H1 (cell line): ENCODE measurements around the gene PPP3CB. TPM values are rescaled to one million over a fixed set of nuclear protein-coding genes. Genes with fewer than 3 reads are reported as not detected.

ENCODE experiments used
- CTCF ChIA-PET: fragments of 300-600 bp; sonication (Branson Sonifier 250); formaldehyde crosslinking; loops from one replicate; lab custom pipeline; 2021; ENCODE audit not compliant: partially characterized antibody; lab: Charles Lee
- POLR2A ChIA-PET: fragments of 300-600 bp; sonication (Branson Sonifier 250); formaldehyde crosslinking; loops from one replicate; lab custom pipeline; 2021; ENCODE audit warnings: inconsistent platforms; ENCODE audit not compliant: partially characterized antibody; lab: Charles Lee
- DNase-seq, 2 experiments: peaks; one replicate each; pipeline versions ENCODE4 v3.0.0 to v3.0.0-alpha.2; 2010 to 2022; ENCODE audit warnings: low spot score in 2 of 2, low read depth in 1 of 2, mixed read lengths in 1 of 2
- FAIRE-seq: peaks from 2 replicates; lab custom pipeline; 2011; peaks lifted over from hg19 to GRCh38; lab: Jason Lieb, UNC
- H2AFZ ChIP-seq: 2 replicates; pipeline ENCODE4 v1.8.1; 2012; ENCODE audit warnings: low read length, inconsistent platforms
- H2AK5ac ChIP-seq: 2 replicates; pipeline ENCODE4 v1.6.1; 2013; ENCODE audit warnings: low read depth, low read length
- H2BK120ac ChIP-seq: replicated peaks from 2 replicates; pipeline ENCODE3; 2013; ENCODE audit warnings: low read depth, low read length, inconsistent platforms
- H2BK12ac ChIP-seq: 2 replicates; pipeline ENCODE4 v1.6.1; 2013; ENCODE audit warnings: low read depth, low read length
- H2BK15ac ChIP-seq: 2 replicates; pipeline ENCODE4 v1.6.1; 2013; ENCODE audit warnings: low read length
- H2BK20ac ChIP-seq: 2 replicates; pipeline ENCODE4 v1.6.1; 2013; ENCODE audit warnings: low read length
- H2BK5ac ChIP-seq: 2 replicates; pipeline ENCODE4 v1.6.1; 2013; ENCODE audit warnings: low read depth, low read length
- H3K14ac ChIP-seq: 2 replicates; pipeline ENCODE4 v1.6.1; 2013; ENCODE audit warnings: inconsistent platforms; ENCODE audit not compliant: insufficient read length
- H3K18ac ChIP-seq: 2 replicates; pipeline ENCODE4 v1.6.1; 2013; ENCODE audit warnings: low read length; ENCODE audit errors: extremely low read depth
- H3K23ac ChIP-seq: 2 replicates; pipeline ENCODE4 v1.6.1; 2013; ENCODE audit warnings: inconsistent platforms; ENCODE audit not compliant: insufficient read length
- H3K23me2 ChIP-seq: 2 replicates; pipeline ENCODE4 v1.6.1; 2013; ENCODE audit warnings: low read depth, low read length
- H3K27ac ChIP-seq: 2 replicates; pipeline ENCODE4 v1.6.1; 2011; ENCODE audit warnings: low read depth, low read length, inconsistent platforms
- H3K27me3 ChIP-seq, 4 experiments: replicated peaks in 1 of 4; 1 replicate in 1 of 4; 2 replicates in 3 of 4; pipeline versions ENCODE4 v1.6.1 to v1.8.1; 2011 to 2013; ENCODE audit warnings: low read length in 3 of 4, mild to moderate bottlenecking in 3 of 4, inconsistent platforms in 2 of 4, mixed read lengths in 2 of 4, moderate library complexity in 1 of 4; ENCODE audit not compliant: control insufficient read depth in 3 of 4, insufficient read depth in 3 of 4; ENCODE audit errors: extremely low read depth in 1 of 4
- H3K36me3 ChIP-seq, 4 experiments: 2 replicates each; pipeline versions ENCODE4 v1.6.1 to v1.8.1; 2011 to 2013; ENCODE audit warnings: mild to moderate bottlenecking in 4 of 4, low read length in 3 of 4, moderate library complexity in 2 of 4, control low read depth in 1 of 4, inconsistent platforms in 1 of 4; ENCODE audit not compliant: insufficient read depth in 4 of 4, control insufficient read depth in 2 of 4
- H3K4ac ChIP-seq: replicated peaks from 2 replicates; pipeline ENCODE3; 2013; ENCODE audit warnings: low read length, low read depth, mixed read lengths, inconsistent platforms; ENCODE audit not compliant: insufficient read length
- H3K4me1 ChIP-seq, 4 experiments: replicated peaks in 1 of 4; 1 replicate in 1 of 4; 2 replicates in 3 of 4; pipeline versions ENCODE4 v1.6.1 to v1.8.1; 2011 to 2013; ENCODE audit warnings: low read length in 3 of 4, inconsistent platforms in 2 of 4, mixed read lengths in 1 of 4; ENCODE audit not compliant: insufficient read depth in 4 of 4, control insufficient read depth in 3 of 4
- H3K4me2 ChIP-seq, 2 experiments: 2 replicates each; pipeline versions ENCODE4 v1.6.1 to v1.8.1; 2011 to 2013; ENCODE audit warnings: low read depth in 2 of 2, low read length in 2 of 2, control low read depth in 1 of 2, inconsistent platforms in 1 of 2, mild to moderate bottlenecking in 1 of 2; ENCODE audit not compliant: insufficient read depth in 1 of 2
- H3K4me3 ChIP-seq, 4 experiments: fragments of 200-600, 300-600 bp in 1 of 4; sonication (generic), shearing (Covaris generic), sonication (Bioruptor Twin) in 1 of 4; 2 replicates each; pipeline versions ENCODE4 v1.5.1 to v1.8.1; 2011 to 2016; ENCODE audit warnings: low read length in 4 of 4, low read depth in 3 of 4, control low read depth in 2 of 4, inconsistent platforms in 2 of 4, mild to moderate bottlenecking in 2 of 4, mixed read lengths in 1 of 4, moderate library complexity in 1 of 4; ENCODE audit not compliant: insufficient read depth in 2 of 4; ENCODE audit errors: extremely low read depth in 1 of 4
- H3K56ac ChIP-seq: replicated peaks from 2 replicates; pipeline ENCODE3; 2013; ENCODE audit warnings: low read depth, mild to moderate bottlenecking, mixed read lengths, low read length, inconsistent platforms; ENCODE audit not compliant: insufficient read length
- H3K79me1 ChIP-seq: 2 replicates; pipeline ENCODE4 v1.6.1; 2013; ENCODE audit warnings: low read depth, low read length, control low read depth
- H3K79me2 ChIP-seq, 2 experiments: 2 replicates each; pipeline versions ENCODE4 v1.6.1 to v1.8.1; 2012 to 2013; ENCODE audit warnings: low read length in 2 of 2, mild to moderate bottlenecking in 2 of 2, inconsistent platforms in 1 of 2; ENCODE audit not compliant: insufficient read depth in 2 of 2, control insufficient read depth in 1 of 2
- H3K9ac ChIP-seq, 4 experiments: replicated peaks in 1 of 4; 1 replicate in 1 of 4; 2 replicates in 3 of 4; pipeline versions ENCODE4 v1.6.1 to v1.8.1; 2011 to 2013; ENCODE audit warnings: low read depth in 3 of 4, low read length in 3 of 4, control low read depth in 2 of 4, mild to moderate bottlenecking in 2 of 4, moderate library complexity in 2 of 4, inconsistent platforms in 1 of 4; ENCODE audit errors: extremely low read depth in 1 of 4
- H3K9me3 ChIP-seq, 2 experiments: 2 replicates each; pipeline versions ENCODE4 v1.6.1 to v1.8.1; 2012 to 2013; ENCODE audit warnings: mild to moderate bottlenecking in 2 of 2, moderate library complexity in 2 of 2, control low read depth in 1 of 2, inconsistent platforms in 1 of 2, low read depth in 1 of 2, low read length in 1 of 2, mixed read lengths in 1 of 2; ENCODE audit not compliant: insufficient read depth in 2 of 2
- H4K20me1 ChIP-seq, 2 experiments: replicated peaks in 1 of 2; 2 replicates each; pipeline versions ENCODE3 to v1.8.1; 2011 to 2013; ENCODE audit warnings: inconsistent platforms in 2 of 2, low read length in 2 of 2, mild to moderate bottlenecking in 1 of 2; ENCODE audit not compliant: insufficient read depth in 2 of 2, control insufficient read depth in 1 of 2
- H4K5ac ChIP-seq: 2 replicates; pipeline ENCODE4 v1.6.1; 2013; ENCODE audit warnings: low read length, low read depth, mixed read lengths, inconsistent platforms; ENCODE audit not compliant: insufficient read length
- H4K8ac ChIP-seq: 2 replicates; pipeline ENCODE4 v1.8.0; 2013; ENCODE audit warnings: mild to moderate bottlenecking, moderate library complexity, low read length, inconsistent platforms; ENCODE audit not compliant: insufficient read depth; ENCODE audit errors: extremely low read depth
- H4K91ac ChIP-seq: replicated peaks from 2 replicates; pipeline ENCODE3; 2013; ENCODE audit warnings: low read length, mixed read lengths, inconsistent platforms; ENCODE audit not compliant: insufficient read length
- CBX8 ChIP-seq: fragments of 300-800, 300-1000 bp; sonication (generic); IDR thresholded peaks from 2 replicates; pipeline ENCODE4 v1.7.1; 2016; ENCODE audit warnings: low read depth, low read length, borderline replicate concordance
- CREB1 ChIP-seq: IDR thresholded peaks from 2 replicates; pipeline ENCODE4 v1.6.1; 2012; ENCODE audit warnings: inconsistent platforms
- FOSL1 ChIP-seq: IDR thresholded peaks from 2 replicates; pipeline ENCODE4 v1.6.1; 2011; ENCODE audit warnings: mild to moderate bottlenecking, low read depth, low read length, moderate library complexity; ENCODE audit not compliant: insufficient read depth
- SAP30 ChIP-seq: fragments of 300-600 bp; sonication (generic); IDR thresholded peaks from 2 replicates; pipeline ENCODE4 v1.7.1; 2012; ENCODE audit warnings: low read length, moderate library complexity, mild to moderate bottlenecking, inconsistent platforms; ENCODE audit not compliant: insufficient read depth, insufficient replicate concordance
- ZNF274 ChIP-seq: IDR thresholded peaks from 2 replicates; pipeline ENCODE4 v1.7.0; 2012; ENCODE audit warnings: low read length, borderline replicate concordance; ENCODE audit errors: extremely low read depth
- polyA plus RNA-seq, 7 experiments: library from polyadenylated mRNA; depleted of rRNA in 3 of 7; stranded (reverse) in 5 of 7; unstranded in 2 of 7; fragments of >200 nt in 5 of 7; fragments of 200-250 nt in 2 of 7; gene quantifications; 1 replicate in 5 of 7; 2 replicates in 1 of 7; 4 replicates in 1 of 7; pipeline versions ENCODE4 v1.2.1 to v1.2.3, GENCODE V29; 2011 to 2013; ENCODE audit warnings: missing spikeins in 2 of 7, mixed read lengths in 2 of 7
- total RNA-seq: library from RNA; stranded (reverse); fragmentation: NEBNext Ultra II Directional; extraction: Animal tissue kit (Norgen Biotek cat#: 25700); gene quantifications from 2 replicates; pipeline ENCODE4 v1.2.1, GENCODE V29; 2021

PPP3CB gene
- total and polyA plus RNA-seq, 2 of the 8 experiments (the other 6 are each of a cell fraction or from before 2014, with no cell fraction given): 10.5 to 36.3 TPM

DNA sequence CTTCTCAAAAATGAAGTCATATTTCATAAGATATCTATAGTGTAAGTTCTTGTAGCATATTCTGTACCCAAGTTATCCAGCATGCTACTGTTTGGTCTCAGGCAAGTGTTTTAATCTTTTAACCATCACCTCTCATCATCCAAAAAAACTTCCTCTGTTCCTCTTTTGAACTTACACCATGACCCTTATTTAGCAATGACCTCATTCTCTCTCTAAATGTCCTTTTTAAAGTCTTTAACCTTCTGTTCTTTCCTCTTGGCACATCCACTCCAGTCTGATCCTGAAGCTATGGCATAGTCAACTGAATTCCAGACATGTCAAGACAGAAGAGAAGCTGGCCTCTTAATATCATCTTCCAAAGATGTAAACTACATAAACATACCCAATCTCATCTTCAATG is 26.2 kb downstream of the PPP3CB start:
- POLR2A ChIA-PET: no interaction called here
- H3K27ac ChIP-seq: no peak overlapping the region
- no peak for FAIRE-seq

More for the DNA sequence above, 26.2 kb downstream of the PPP3CB start:
- Histone ChIP-seq H2AFZ (no peak overlapping the region), H3K23me2 (no peaks in the 10 kb centered on the region), H2BK12ac (no peak overlapping the region), H2BK5ac (no peak overlapping the region), H3K4me3 (no peak overlapping the region), H3K14ac (no peak overlapping the region), H2BK15ac (no peak overlapping the region), H3K4me1 (no peaks in the 10 kb centered on the region), H3K36me3 (peaks cover 0 to 56% (median 10%) of the 10 kb centered on the region in 4 experiments; a peak in 4 of 8 replicates), H3K56ac (no peak overlapping the region), H3K27me3 (no peaks in the 10 kb centered on the region), H3K23ac (no peak overlapping the region), H2BK120ac (no peak overlapping the region), H3K79me2 (no peaks in the 10 kb centered on the region), H3K18ac (no peak overlapping the region), H2AK5ac (no peak overlapping the region), H3K4ac (no peak overlapping the region), H4K20me1 (no peaks in the 10 kb centered on the region), H4K8ac (no peak overlapping the region), H4K5ac (no peak overlapping the region), H3K9me3 (no peaks in the 10 kb centered on the region), H2BK20ac (no peak overlapping the region), H4K91ac (no peak overlapping the region), H3K79me1 (no peaks in the 10 kb centered on the region), H3K4me2 (no peak overlapping the region), H3K9ac (no peak overlapping the region)
- no peak for TF ChIP-seq SAP30
- no peak for TF ChIP-seq CREB1
- no peak for TF ChIP-seq ZNF274
- TF ChIP-seq CBX8: no peak
- no peak for TF ChIP-seq FOSL1
- DNase-seq: no peak
- CTCF ChIA-PET: no interaction called here
